ENCODE data around the gene GNMT. TPM values are rescaled to one million over a fixed set of nuclear protein-coding genes. Genes with fewer than 3 reads are reported as not detected.

GNMT gene
- total RNA-seq, 1 experiment from 2014 or later: 1.8 TPM

DNA sequence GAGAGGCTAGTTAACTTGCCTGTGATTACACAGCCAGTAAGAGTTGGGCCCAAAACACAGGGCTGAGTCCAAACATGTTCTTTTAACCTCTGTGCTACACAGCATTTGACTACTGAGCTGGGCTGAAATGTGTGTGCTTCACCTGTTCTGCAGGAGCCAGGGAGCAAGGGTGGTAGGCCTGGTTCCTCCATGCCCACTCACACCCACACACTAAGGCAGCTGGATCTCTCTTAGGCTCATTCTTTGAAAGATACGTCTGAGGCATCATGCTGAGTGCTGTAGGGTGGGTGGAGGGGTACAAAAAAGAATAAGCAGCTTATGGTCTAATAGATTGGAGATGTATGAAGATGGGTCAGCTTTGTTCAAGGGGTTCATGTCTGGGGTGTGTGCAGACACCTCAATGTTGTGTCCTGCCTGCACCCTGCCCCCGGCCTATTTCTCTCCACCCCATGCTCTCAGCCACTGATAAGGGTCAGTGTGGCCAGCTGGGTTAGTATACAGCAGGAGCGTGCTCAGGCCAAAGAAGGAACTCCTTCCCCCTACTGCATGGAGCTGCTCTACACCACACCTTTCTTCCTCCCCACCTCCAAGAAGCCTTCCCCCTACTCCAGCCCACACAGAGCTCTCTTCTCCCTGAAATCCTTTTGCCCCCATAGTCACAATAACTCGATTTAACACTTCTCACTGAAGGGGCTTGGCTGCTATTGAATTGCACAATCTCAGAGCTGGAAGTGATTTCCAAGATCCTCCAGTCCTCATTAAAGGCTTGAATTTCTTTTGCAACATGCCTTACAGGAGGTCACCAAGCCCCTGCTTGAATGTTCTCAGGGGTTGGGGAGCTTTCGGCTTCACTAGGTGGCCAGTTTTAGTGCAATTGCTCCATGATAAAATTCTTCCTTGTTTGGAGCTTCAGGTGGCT is 27.2 kb downstream of the GNMT start:
- Histone ChIP-seq H3K27me3 (replicated peaks; ENCODE audit: insufficient read depth, low read depth, low read length, poor library complexity) (no peaks in the 10 kb centered on the region), H3K4me1 (ENCODE audit: insufficient read depth, low read length, poor library complexity, severe bottlenecking) (peaks cover 7% of the 10 kb centered on the region), H3K4me3 (ENCODE audit: low read depth, low read length, poor library complexity, severe bottlenecking) (no peak overlapping the region), H3K9me3 (ENCODE audit: low read depth, low read length, poor library complexity, severe bottlenecking) (no peaks in the 10 kb centered on the region), H3K27ac (ENCODE audit: low read depth, low read length, poor library complexity, severe bottlenecking) (no peak overlapping the region), H3K36me3 (ENCODE audit: insufficient read depth, low read length, poor library complexity, severe bottlenecking) (peaks cover 16% of the 10 kb centered on the region)
- CTCF ChIA-PET: no interaction called here
- TF ChIP-seq, protein P1, sequence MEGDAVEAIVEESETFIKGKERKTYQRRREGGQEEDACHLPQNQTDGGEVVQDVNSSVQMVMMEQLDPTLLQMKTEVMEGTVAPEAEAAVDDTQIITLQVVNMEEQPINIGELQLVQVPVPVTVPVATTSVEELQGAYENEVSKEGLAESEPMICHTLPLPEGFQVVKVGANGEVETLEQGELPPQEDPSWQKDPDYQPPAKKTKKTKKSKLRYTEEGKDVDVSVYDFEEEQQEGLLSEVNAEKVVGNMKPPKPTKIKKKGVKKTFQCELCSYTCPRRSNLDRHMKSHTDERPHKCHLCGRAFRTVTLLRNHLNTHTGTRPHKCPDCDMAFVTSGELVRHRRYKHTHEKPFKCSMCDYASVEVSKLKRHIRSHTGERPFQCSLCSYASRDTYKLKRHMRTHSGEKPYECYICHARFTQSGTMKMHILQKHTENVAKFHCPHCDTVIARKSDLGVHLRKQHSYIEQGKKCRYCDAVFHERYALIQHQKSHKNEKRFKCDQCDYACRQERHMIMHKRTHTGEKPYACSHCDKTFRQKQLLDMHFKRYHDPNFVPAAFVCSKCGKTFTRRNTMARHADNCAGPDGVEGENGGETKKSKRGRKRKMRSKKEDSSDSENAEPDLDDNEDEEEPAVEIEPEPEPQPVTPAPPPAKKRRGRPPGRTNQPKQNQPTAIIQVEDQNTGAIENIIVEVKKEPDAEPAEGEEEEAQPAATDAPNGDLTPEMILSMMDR (conservative IDR thresholded peaks at IDR 0.05; ENCODE audit: low read depth, low read length): no peak
- no peak for TF ChIP-seq EZH2 (IDR thresholded peaks at IDR 0.05; ENCODE audit: borderline replicate concordance, low read depth, low read length, poor library complexity, severe bottlenecking)
- no TSS peak for BruUV-seq (replicated peaks)
- no peak for DNase-seq (ENCODE audit: low spot score)
- intact Hi-C loops (cut with micrococcal nuclease; ENCODE audit: unreplicated experiment): no loop called here
- POLR2A ChIA-PET (ENCODE audit: low non-redundant PET): no interaction called here

DNA sequence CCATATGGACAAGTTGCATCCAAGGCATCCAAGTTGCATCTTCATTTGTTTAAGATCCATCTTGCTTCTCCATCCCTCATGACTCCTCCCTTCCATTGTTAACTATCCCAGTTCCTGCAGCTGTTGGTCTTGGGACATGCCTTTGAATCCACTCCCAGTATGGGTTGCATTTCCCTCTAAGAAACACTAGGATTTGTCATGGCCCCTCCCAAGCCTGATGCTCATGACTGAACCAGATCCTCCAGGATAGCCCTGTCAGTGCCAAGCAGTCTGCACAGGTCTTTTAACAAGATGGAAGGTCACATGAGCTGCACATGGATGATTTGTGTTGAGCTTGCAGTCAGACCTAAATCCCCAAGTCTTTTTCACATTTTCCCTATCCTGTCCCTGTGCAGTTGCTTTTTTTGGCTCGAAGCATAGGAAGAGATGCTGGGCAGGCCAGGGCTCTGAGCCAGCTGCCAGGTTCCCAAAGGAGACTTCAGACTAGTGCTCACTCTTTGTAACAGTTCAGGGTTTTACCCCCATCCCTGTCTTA is 28.0 kb downstream of the GNMT start:
- Histone ChIP-seq H3K9me3 (ENCODE audit: low read depth, low read length, poor library complexity, severe bottlenecking) (no peaks in the 10 kb centered on the region), H3K4me3 (ENCODE audit: low read depth, low read length, poor library complexity, severe bottlenecking) (no peak overlapping the region), H3K36me3 (ENCODE audit: insufficient read depth, low read length, poor library complexity, severe bottlenecking) (peaks cover 16% of the 10 kb centered on the region), H3K27ac (ENCODE audit: low read depth, low read length, poor library complexity, severe bottlenecking) (no peak overlapping the region), H3K4me1 (ENCODE audit: insufficient read depth, low read length, poor library complexity, severe bottlenecking) (peaks cover 7% of the 10 kb centered on the region), H3K27me3 (replicated peaks; ENCODE audit: insufficient read depth, low read depth, low read length, poor library complexity) (no peaks in the 10 kb centered on the region)
- BruUV-seq (replicated peaks): no TSS peak
- no peak for TF ChIP-seq EZH2 (IDR thresholded peaks at IDR 0.05; ENCODE audit: borderline replicate concordance, low read depth, low read length, poor library complexity, severe bottlenecking)
- TF ChIP-seq, protein P1 (conservative IDR thresholded peaks at IDR 0.05; ENCODE audit: low read depth, low read length): no peak
- intact Hi-C loops (cut with micrococcal nuclease; ENCODE audit: unreplicated experiment): no loop called here
- DNase-seq (ENCODE audit: low spot score): no peak
- ChIA-PET CTCF (no interaction called here), POLR2A (ENCODE audit: low non-redundant PET) (interaction anchor here (0.6 kb wide), 1 partner anchor 1822 kb away, joined by 3 read pairs; no protein-coding TSS in a partner anchor)

DNA sequence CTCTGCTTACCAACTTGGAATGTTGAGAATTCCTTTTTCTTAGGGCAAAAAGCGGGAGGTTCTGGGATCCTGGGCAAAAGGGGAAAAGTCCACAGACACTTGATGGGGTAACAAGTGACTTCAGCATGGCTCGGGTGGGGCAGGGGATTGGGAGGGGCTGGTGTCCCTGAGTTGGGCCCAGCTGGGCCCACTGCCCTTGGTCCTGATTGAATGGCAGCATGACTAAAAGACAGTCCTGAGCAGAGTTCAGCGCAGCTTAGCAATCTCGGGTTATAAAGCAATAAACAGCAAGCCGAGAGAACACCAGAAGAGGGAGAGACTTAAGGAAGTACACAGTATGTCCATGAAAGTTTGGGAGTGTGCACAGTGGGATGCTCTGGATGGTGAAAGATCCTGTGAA is 29.4 kb downstream of the GNMT start:
- no peaks in the 10 kb centered on the region for H3K27me3 ChIP-seq (replicated peaks; ENCODE audit: insufficient read depth, low read depth, low read length, poor library complexity)
- POLR2A ChIA-PET (ENCODE audit: low non-redundant PET): no interaction called here
- no peak for DNase-seq (ENCODE audit: low spot score)
- no peak overlapping the region for H3K27ac ChIP-seq (ENCODE audit: low read depth, low read length, poor library complexity, severe bottlenecking)
- H3K4me3 ChIP-seq (ENCODE audit: low read depth, low read length, poor library complexity, severe bottlenecking): no peak overlapping the region
- BruUV-seq (replicated peaks): no TSS peak
- peaks cover 7% of the 10 kb centered on the region for H3K4me1 ChIP-seq (ENCODE audit: insufficient read depth, low read length, poor library complexity, severe bottlenecking)
- H3K36me3 ChIP-seq (ENCODE audit: insufficient read depth, low read length, poor library complexity, severe bottlenecking): peaks cover 16% of the 10 kb centered on the region
- H3K9me3 ChIP-seq (ENCODE audit: low read depth, low read length, poor library complexity, severe bottlenecking): no peaks in the 10 kb centered on the region
- TF ChIP-seq EZH2 (IDR thresholded peaks at IDR 0.05; ENCODE audit: borderline replicate concordance, low read depth, low read length, poor library complexity, severe bottlenecking): no peak
- TF ChIP-seq, protein P1 (conservative IDR thresholded peaks at IDR 0.05; ENCODE audit: low read depth, low read length): no peak
- intact Hi-C loops (cut with micrococcal nuclease; ENCODE audit: unreplicated experiment): no loop called here
- CTCF ChIA-PET: no interaction called here

All from A673 (cell line).